ENCODE measurements around the gene GP1BB. TPM values are rescaled to one million over a fixed set of nuclear protein-coding genes. Genes with fewer than 3 reads are reported as not detected.

GP1BB gene
- total RNA-seq, 4 donors from 2014 or later: 1.5 to 6.6 (median 3.1) TPM

DNA sequence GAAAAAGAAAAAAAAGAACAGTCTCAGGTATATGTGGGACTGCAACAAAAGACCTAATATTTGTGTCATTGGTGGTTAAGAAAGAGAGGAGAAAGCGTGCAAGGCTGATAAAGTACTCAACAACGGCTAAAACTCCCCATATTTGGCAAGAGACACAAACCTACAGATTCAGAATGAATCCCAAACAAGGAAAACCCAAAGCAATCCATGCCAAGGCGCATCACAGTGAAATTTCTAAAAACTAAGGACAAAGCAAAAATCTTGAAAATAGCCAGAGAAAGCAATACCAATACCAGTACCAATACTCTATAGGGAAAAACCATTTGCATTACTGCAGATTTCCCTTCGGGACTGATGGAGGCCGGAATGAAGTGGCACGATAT lies 41.5 kb upstream of the GP1BB start:
- intact Hi-C loops (cut with DNase I): no loop called here
- Histone ChIP-seq H3K4me1 (no peaks in the 10 kb centered on the region), H3K4me3 (replicated peaks in 1 of 3) (no peak overlapping the region), H3K9me3 (no peaks in the 10 kb centered on the region), H3K27me3 (no peaks in the 10 kb centered on the region), H3K27ac (no peak overlapping the region), H3K36me3 (no peaks in the 10 kb centered on the region)
- WGBS, 2 donors: 87 to 89% methylated on average over 6 of the region's 6 CpGs
- DNase-seq: no peak
- no peak for TF ChIP-seq POLR2A (IDR thresholded peaks at IDR 0.05)
- TF ChIP-seq CTCF (IDR thresholded peaks at IDR 0.05): no peak

GRCh38 chr22:19686946-19687345 lies 36.4 kb upstream of the GP1BB start:
- 93 to 97% methylated on average over 7 of the region's 7 CpGs for WGBS, 2 donors
- H3K4me1 ChIP-seq: peaks cover 0 to 12% of the 10 kb centered on the region in 2 donors
- intact Hi-C loops (cut with DNase I): no loop called here
- H3K4me3 ChIP-seq (replicated peaks in 1 of 3): no peak overlapping the region
- TF ChIP-seq POLR2A (IDR thresholded peaks at IDR 0.05) (no peak), CTCF (IDR thresholded peaks at IDR 0.05) (no peak)
- DNase-seq: no peak
- no peaks in the 10 kb centered on the region for H3K36me3 ChIP-seq
- H3K27me3 ChIP-seq: no peaks in the 10 kb centered on the region
- H3K27ac ChIP-seq: no peak overlapping the region
- no peaks in the 10 kb centered on the region for H3K9me3 ChIP-seq

GRCh38 chr22:19687561-19688300 lies 35.6 kb upstream of the GP1BB start:
- Histone ChIP-seq H3K9me3 (no peaks in the 10 kb centered on the region), H3K27me3 (no peaks in the 10 kb centered on the region), H3K27ac (no peak overlapping the region), H3K4me1 (peaks cover 0 to 15% of the 10 kb centered on the region in 2 donors), H3K4me3 (replicated peaks in 1 of 3) (no peak overlapping the region), H3K36me3 (no peaks in the 10 kb centered on the region)
- intact Hi-C loops (cut with DNase I): no loop called here
- TF ChIP-seq CTCF (IDR thresholded peaks at IDR 0.05): no peak
- no peak for TF ChIP-seq POLR2A (IDR thresholded peaks at IDR 0.05)
- peak; percentile 27 to 33 for DNase-seq
- WGBS, 2 donors: 47 to 50% methylated on average over 17 to 21 of the region's 22 CpGs

DNA sequence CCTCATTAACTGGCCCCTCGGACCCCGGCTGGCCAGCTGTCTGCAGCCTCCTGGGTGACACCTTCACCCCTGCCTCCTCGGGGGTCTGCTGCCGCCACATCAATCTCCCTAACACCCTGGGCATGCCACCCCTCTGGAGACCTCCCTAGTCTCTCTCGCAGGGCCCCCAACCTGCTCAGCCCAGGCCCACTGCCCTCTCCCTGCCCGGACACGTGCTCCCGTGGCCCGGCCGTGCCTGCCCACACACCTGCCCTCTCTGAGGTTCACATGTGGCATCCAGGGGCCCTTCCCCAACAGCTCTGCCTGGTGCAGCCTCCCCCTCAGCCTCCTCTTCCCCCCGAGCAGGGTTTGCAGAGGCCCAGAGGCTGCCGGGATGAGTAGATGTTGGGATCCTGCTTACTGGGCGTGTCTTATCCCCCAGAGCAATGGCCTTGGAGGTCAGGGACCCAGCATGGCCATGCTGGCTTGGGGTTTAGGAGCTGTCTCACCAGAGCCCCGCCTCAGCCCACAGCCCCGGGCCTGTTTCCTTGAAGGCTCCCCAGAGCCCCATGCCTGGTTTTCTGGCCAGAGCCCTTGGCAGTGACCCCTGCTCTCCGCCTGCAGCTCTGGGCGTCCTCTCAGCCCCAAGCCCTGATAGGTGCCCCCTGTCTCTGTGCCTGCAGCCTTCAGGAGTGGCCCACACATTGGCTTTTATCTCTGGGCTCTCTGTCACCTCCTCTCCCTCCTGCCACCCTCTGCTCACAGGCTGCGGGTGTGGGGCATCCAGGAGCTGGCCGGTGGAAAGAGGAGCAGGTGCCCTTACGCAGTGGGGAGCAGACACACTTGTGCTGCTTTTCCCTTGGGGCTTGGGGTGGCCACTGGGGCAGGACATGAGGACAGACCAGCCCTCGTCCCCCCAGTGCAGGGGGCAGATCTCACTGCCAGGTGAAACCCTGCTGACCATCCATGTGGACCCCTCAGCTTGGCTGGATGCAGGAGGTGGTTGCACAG lies 34.7 kb upstream of the GP1BB start:
- TF ChIP-seq POLR2A (IDR thresholded peaks at IDR 0.05) (no peak), CTCF (IDR thresholded peaks at IDR 0.05) (no peak)
- no peak for DNase-seq

More for the DNA sequence above, 34.7 kb upstream of the GP1BB start:
- intact Hi-C loops (cut with DNase I): no loop called here
- H3K27me3 ChIP-seq: no peaks in the 10 kb centered on the region
- H3K4me3 ChIP-seq (replicated peaks in 1 of 3): no peak overlapping the region
- peaks cover 0 to 15% of the 10 kb centered on the region in 2 donors for H3K4me1 ChIP-seq
- WGBS, 2 donors: 78 to 85% methylated on average over 19 to 20 of the region's 21 CpGs
- no peak overlapping the region for H3K27ac ChIP-seq
- H3K36me3 ChIP-seq: no peaks in the 10 kb centered on the region
- H3K9me3 ChIP-seq: no peaks in the 10 kb centered on the region
